GM23338 (cell line): ENCODE data around the gene QPCTL. TPM values are rescaled to one million over a fixed set of nuclear protein-coding genes. Genes with fewer than 3 reads are reported as not detected.
A peak's percentile ranks its signal among the peaks of the same experiment; 100 is the strongest.

Source experiments
- ATAC-seq: fragments of 200-7000 bp; cut with Tn5 transposase; 3 replicates; pipeline ENCODE4 v1.9.1; 2020
- DNase-seq: peaks from one replicate; pipeline ENCODE4 v3.0.0-alpha.2; 2015; ENCODE audit warnings: low spot score
- H2AFZ ChIP-seq: fragments of 200-600 bp; sonication (generic); 2 replicates; pipeline ENCODE4 v1.8.0; 2016; ENCODE audit warnings: antibody characterized with exemption, mild to moderate bottlenecking, moderate library complexity
- H3F3A ChIP-seq: fragments of 200-600 bp; sonication (generic); replicated peaks from 2 replicates; pipeline ENCODE4 v1.8.0; 2017; ENCODE audit warnings: antibody characterized with exemption, mixed run types, low read depth
- H3K27ac ChIP-seq: fragments of 200-600 bp; sonication (generic); 2 replicates; pipeline ENCODE4 v1.6.1; 2016; ENCODE audit warnings: low read depth
- H3K27me3 ChIP-seq: fragments of 200-600 bp; sonication (generic); 2 replicates; pipeline ENCODE4 v1.8.0; 2016; ENCODE audit warnings: mild to moderate bottlenecking, mixed run types, moderate library complexity; ENCODE audit not compliant: insufficient read depth
- H3K36me3 ChIP-seq: fragments of 200-600 bp; sonication (generic); 2 replicates; pipeline ENCODE4 v1.8.0; 2016; ENCODE audit warnings: mild to moderate bottlenecking; ENCODE audit not compliant: insufficient read depth
- H3K4me1 ChIP-seq: fragments of 200-600 bp; sonication (generic); 2 replicates; pipeline ENCODE4 v1.8.0; 2016; ENCODE audit warnings: mild to moderate bottlenecking, moderate library complexity; ENCODE audit not compliant: insufficient read depth
- H3K4me2 ChIP-seq: fragments of 200-600 bp; sonication (generic); 2 replicates; pipeline ENCODE4 v1.7.1; 2017; ENCODE audit warnings: mixed run types
- H3K4me3 ChIP-seq: fragments of 200-600 bp; sonication (generic); 2 replicates; pipeline ENCODE4 v1.6.1; 2016; ENCODE audit warnings: mixed run types
- H3K79me2 ChIP-seq: fragments of 200-600 bp; sonication (generic); replicated peaks from 2 replicates; pipeline ENCODE4 v1.8.0; 2017; ENCODE audit warnings: mild to moderate bottlenecking; ENCODE audit not compliant: insufficient read depth
- H3K9me2 ChIP-seq: fragments of 200-600 bp; sonication (generic); 2 replicates; pipeline ENCODE4 v1.8.0; 2017; ENCODE audit not compliant: insufficient read depth
- H4K20me1 ChIP-seq: fragments of 200-600 bp; sonication (generic); replicated peaks from 2 replicates; pipeline ENCODE4 v1.8.0; 2017; ENCODE audit warnings: mild to moderate bottlenecking; ENCODE audit not compliant: insufficient read depth
- H3K27ac Mint-ChIP-seq: 2 replicates; pipeline ENCODE4 v1.8.0; 2020; ENCODE audit warnings: inconsistent platforms, mild to moderate bottlenecking, moderate library complexity, mixed read lengths
- H3K27me3 Mint-ChIP-seq: 3 replicates; pipeline ENCODE4 v1.8.0; 2022; ENCODE audit warnings: low read depth, mild to moderate bottlenecking, moderate library complexity, mixed read lengths, inconsistent platforms; ENCODE audit not compliant: insufficient read depth, poor library complexity
- H3K36me3 Mint-ChIP-seq: 3 replicates; pipeline ENCODE4 v1.8.0; 2021; ENCODE audit warnings: low read depth, mild to moderate bottlenecking, inconsistent platforms, moderate library complexity, mixed read lengths
- H3K4me1 Mint-ChIP-seq: 3 replicates; pipeline ENCODE4 v1.8.0; 2020; ENCODE audit warnings: mild to moderate bottlenecking, inconsistent platforms, mixed read lengths
- H3K4me3 Mint-ChIP-seq: 3 replicates; pipeline ENCODE4 v1.8.0; 2021; ENCODE audit warnings: moderate library complexity, mild to moderate bottlenecking, inconsistent platforms, mixed read lengths
- H3K9me3 Mint-ChIP-seq: 3 replicates; pipeline ENCODE4 v1.8.0; 2020; ENCODE audit warnings: moderate library complexity, mild to moderate bottlenecking, inconsistent platforms, mixed read lengths
- CTCF ChIP-seq, 2 experiments: fragments of 200-600 bp in 1 of 2; sonication (generic) in 1 of 2; conservative IDR thresholded peaks; 2 replicates each; pipeline versions ENCODE4 v1.5.1 to v1.6.1; 2016 to 2017; ENCODE audit warnings: antibody characterized with exemption in 2 of 2, low read depth in 2 of 2, mild to moderate bottlenecking in 2 of 2, moderate library complexity in 1 of 2
- JUNB ChIP-seq: IDR thresholded peaks from one replicate; pipeline ENCODE4 v1.6.1; 2016; ENCODE audit warnings: antibody characterized with exemption; ENCODE audit not compliant: unreplicated experiment
- NANOG ChIP-seq: IDR thresholded peaks from 2 replicates; pipeline ENCODE4 v1.6.1; 2016; ENCODE audit warnings: antibody characterized with exemption, borderline replicate concordance
- POLR2AphosphoS5 ChIP-seq: IDR thresholded peaks from 2 replicates; pipeline ENCODE4 v1.6.1; 2016; ENCODE audit warnings: antibody characterized with exemption, low read depth
- STAT1 ChIP-seq: IDR thresholded peaks from one replicate; pipeline ENCODE4 v1.6.1; 2016; ENCODE audit warnings: antibody characterized with exemption; ENCODE audit not compliant: unreplicated experiment
- ZNF331 ChIP-seq: fragments of 250-450 bp; sonication (Bioruptor Pico); IDR thresholded peaks from 2 replicates; pipeline ENCODE4 v1.5.0; 2020; ENCODE audit warnings: low read depth, mild to moderate bottlenecking, moderate library complexity
- polyA plus RNA-seq: library from polyadenylated mRNA; unstranded; fragments of >200 nt; fragmentation: Nextera tagmentation; extraction: Ambion mirVana; gene quantifications from 2 replicates; pipeline ENCODE4 v1.2.1, GENCODE V29; 2016
- total RNA-seq: library from RNA; depleted of rRNA; stranded (reverse); fragments of >200 nt; shearing (Covaris generic); gene quantifications from 2 replicates; pipeline ENCODE4 v1.2.3, GENCODE V29; 2014
- TF ChIP-seq, protein P1 (sequence below): IDR thresholded peaks from one replicate; pipeline ENCODE4 v1.6.1; 2018; ENCODE audit warnings: antibody characterized with exemption; ENCODE audit not compliant: unreplicated experiment

Gene QPCTL
- total and polyA plus RNA-seq, 2 experiments from 2014 or later: 10.6 to 26.2 TPM

DNA sequence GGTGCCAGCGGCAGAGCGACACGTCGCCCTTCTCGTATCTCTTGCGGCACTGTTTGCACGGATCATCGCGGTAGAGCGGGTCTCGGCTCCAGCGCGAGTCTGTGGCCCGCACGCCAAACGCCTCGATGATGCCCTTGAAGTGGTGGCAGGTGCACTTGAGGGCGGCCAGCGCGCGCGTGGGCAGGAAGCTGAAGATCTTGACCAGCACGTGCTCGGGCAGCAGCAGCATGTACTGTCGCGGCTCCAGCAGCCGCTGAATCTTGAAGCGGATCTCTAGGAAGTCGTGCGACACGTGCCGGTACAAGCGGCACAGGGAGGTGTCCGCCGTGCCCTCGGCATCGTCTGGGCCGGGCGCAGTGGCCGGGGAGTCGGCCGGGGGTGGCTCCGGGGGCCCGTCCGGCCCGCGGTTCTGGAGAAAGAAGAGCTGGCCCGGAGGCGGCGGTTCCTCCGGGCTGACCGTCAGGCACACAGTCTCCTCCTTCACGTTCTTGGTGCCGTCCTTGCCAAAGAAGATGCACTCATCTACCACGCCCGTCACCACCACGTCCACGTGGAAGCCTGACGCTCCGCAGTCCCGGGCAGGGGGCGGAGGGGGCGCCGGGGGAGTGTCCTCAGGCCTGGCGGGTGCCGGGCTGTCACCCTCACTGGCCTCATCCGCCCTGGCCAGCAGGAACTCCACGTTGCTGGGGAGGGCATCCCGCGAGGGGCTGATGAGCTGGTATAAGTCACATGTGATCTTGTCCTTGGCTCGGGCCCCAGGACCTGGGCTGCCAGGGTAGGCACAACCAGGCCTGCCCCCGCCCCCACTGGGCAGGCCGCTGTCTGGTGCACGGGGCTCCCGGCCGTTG, 19.6 kb downstream of the QPCTL start:
- Histone ChIP-seq H3K9me2 (no peaks in the 10 kb centered on the region), H3K27ac (no peak overlapping the region), H3K4me1 (peaks cover 11% of the 10 kb centered on the region), H3K79me2 (peaks cover 47% of the 10 kb centered on the region), H4K20me1 (peaks cover 6% of the 10 kb centered on the region), H3K36me3 (no peaks in the 10 kb centered on the region), H2AFZ (no peak overlapping the region), H3F3A (0 out of 2 replicates have a peak, but pooled peaks cover 3% of the 10 kb centered on the region), H3K4me3 (no peak overlapping the region), H3K4me2 (no peak overlapping the region), H3K27me3 (no peaks in the 10 kb centered on the region)
- DNase-seq (no peak), ATAC-seq (no peak)
- 0 out of 4 replicates have a peak, but pooled peaks of 1 of the 2 experiments have one; percentile 2 for TF ChIP-seq CTCF (conservative IDR thresholded peaks at IDR 0.05; ENCODE audit: low read depth in 2 of 2)
- TF ChIP-seq NANOG: no peak
- peak; percentile 2; the same call in 1 of the 2 replicates for TF ChIP-seq POLR2AphosphoS5
- no peak overlapping the region for H3K4me3 Mint-ChIP-seq
- no peaks in the 10 kb centered on the region for H3K9me3 Mint-ChIP-seq
- peaks cover 13% of the 10 kb centered on the region for H3K36me3 Mint-ChIP-seq
- peaks cover 19% of the 10 kb centered on the region for H3K27me3 Mint-ChIP-seq
- no peak overlapping the region for H3K27ac Mint-ChIP-seq
- peaks cover 33% of the 10 kb centered on the region for H3K4me1 Mint-ChIP-seq

DNA sequence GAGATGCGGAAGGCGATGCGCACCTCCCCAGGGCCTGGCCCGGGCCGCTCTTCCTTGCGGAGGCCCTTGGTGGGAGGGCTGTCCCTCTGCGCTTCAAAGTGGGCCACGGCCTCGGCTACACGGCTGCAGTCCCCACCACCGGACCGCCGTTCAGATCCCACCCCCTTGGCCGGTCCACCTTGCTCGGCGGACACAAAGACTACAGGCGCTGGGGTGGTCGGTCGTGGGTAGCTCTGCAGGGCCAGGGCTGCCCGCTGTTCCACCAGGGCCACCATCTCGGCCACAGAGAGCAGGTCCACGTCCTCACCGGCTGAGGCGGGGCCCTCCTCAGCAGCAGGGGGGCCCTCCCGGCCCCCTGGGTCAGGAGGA, 20.2 kb downstream of the QPCTL start:
- Mint-ChIP-seq H3K4me1 (peaks cover 33% of the 10 kb centered on the region), H3K27me3 (peaks cover 20% of the 10 kb centered on the region), H3K27ac (no peak overlapping the region), H3K9me3 (no peaks in the 10 kb centered on the region), H3K4me3 (no peak overlapping the region), H3K36me3 (peaks cover 13% of the 10 kb centered on the region)
- no peak for DNase-seq
- Histone ChIP-seq H3K27me3 (no peaks in the 10 kb centered on the region), H3K36me3 (no peaks in the 10 kb centered on the region), H3K79me2 (peaks cover 47% of the 10 kb centered on the region), H3K4me3 (no peak overlapping the region), H4K20me1 (peaks cover 6% of the 10 kb centered on the region), H3K9me2 (no peaks in the 10 kb centered on the region), H3F3A (0 out of 2 replicates have a peak, but pooled peaks cover 3% of the 10 kb centered on the region), H2AFZ (no peak overlapping the region), H3K4me1 (peaks cover 11% of the 10 kb centered on the region), H3K27ac (no peak overlapping the region), H3K4me2 (no peak overlapping the region)
- TF ChIP-seq JUNB (no peak), ZNF331 (CRISPR knock-in tag) (no peak), POLR2AphosphoS5 (0 out of 2 replicates have a peak, but pooled peaks have one; percentile 4), STAT1 (no peak), NANOG (no peak), CTCF (conservative IDR thresholded peaks at IDR 0.05; ENCODE audit: low read depth in 2 of 2) (no peak)
- TF ChIP-seq, protein P1, sequence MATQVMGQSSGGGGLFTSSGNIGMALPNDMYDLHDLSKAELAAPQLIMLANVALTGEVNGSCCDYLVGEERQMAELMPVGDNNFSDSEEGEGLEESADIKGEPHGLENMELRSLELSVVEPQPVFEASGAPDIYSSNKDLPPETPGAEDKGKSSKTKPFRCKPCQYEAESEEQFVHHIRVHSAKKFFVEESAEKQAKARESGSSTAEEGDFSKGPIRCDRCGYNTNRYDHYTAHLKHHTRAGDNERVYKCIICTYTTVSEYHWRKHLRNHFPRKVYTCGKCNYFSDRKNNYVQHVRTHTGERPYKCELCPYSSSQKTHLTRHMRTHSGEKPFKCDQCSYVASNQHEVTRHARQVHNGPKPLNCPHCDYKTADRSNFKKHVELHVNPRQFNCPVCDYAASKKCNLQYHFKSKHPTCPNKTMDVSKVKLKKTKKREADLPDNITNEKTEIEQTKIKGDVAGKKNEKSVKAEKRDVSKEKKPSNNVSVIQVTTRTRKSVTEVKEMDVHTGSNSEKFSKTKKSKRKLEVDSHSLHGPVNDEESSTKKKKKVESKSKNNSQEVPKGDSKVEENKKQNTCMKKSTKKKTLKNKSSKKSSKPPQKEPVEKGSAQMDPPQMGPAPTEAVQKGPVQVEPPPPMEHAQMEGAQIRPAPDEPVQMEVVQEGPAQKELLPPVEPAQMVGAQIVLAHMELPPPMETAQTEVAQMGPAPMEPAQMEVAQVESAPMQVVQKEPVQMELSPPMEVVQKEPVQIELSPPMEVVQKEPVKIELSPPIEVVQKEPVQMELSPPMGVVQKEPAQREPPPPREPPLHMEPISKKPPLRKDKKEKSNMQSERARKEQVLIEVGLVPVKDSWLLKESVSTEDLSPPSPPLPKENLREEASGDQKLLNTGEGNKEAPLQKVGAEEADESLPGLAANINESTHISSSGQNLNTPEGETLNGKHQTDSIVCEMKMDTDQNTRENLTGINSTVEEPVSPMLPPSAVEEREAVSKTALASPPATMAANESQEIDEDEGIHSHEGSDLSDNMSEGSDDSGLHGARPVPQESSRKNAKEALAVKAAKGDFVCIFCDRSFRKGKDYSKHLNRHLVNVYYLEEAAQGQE: no peak
- no peak for ATAC-seq
